Measurements from ENCODE around the gene LRPAP1.
"Not testable (repeated sequence)": the region's sequence is repeated elsewhere in the genome, so short reads cannot be mapped to it uniquely, and the experiment has no call there.

GRCh38 chr4:3551366-3551765 is 19.1 kb upstream of the LRPAP1 start:
- TF ChIP-seq, protein P1, sequence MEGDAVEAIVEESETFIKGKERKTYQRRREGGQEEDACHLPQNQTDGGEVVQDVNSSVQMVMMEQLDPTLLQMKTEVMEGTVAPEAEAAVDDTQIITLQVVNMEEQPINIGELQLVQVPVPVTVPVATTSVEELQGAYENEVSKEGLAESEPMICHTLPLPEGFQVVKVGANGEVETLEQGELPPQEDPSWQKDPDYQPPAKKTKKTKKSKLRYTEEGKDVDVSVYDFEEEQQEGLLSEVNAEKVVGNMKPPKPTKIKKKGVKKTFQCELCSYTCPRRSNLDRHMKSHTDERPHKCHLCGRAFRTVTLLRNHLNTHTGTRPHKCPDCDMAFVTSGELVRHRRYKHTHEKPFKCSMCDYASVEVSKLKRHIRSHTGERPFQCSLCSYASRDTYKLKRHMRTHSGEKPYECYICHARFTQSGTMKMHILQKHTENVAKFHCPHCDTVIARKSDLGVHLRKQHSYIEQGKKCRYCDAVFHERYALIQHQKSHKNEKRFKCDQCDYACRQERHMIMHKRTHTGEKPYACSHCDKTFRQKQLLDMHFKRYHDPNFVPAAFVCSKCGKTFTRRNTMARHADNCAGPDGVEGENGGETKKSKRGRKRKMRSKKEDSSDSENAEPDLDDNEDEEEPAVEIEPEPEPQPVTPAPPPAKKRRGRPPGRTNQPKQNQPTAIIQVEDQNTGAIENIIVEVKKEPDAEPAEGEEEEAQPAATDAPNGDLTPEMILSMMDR (IDR thresholded peaks at IDR 0.05): not testable (repeated sequence)
- not testable (repeated sequence) for TF ChIP-seq POLR2A, POLR2AphosphoS5 (IDR thresholded peaks at IDR 0.05)
